Smooth muscle cell (in vitro differentiated cells): ENCODE measurements around the gene LRRC45. TPM values are rescaled to one million over a fixed set of nuclear protein-coding genes. Genes with fewer than 3 reads are reported as not detected.

Experiments used
- DNase-seq: peaks from one replicate; lab custom pipeline; 2025; ENCODE audit not compliant: unreplicated experiment; lab: John Stamatoyannopoulos, UW
- H2AFZ ChIP-seq: fragments of 200-600 bp; sonication (generic); 2 replicates; pipeline ENCODE4 v1.6.0; 2016; ENCODE audit warnings: antibody characterized with exemption, low read depth, mild to moderate bottlenecking
- H3F3A ChIP-seq: fragments of 200-600 bp; sonication (generic); 2 replicates; pipeline ENCODE4 v1.6.0; 2017; ENCODE audit warnings: antibody characterized with exemption, low read depth
- H3K27ac ChIP-seq: fragments of 200-600 bp; sonication (generic); 2 replicates; pipeline ENCODE4 v1.5.1; 2016; ENCODE audit warnings: low read depth, mild to moderate bottlenecking
- H3K27me3 ChIP-seq: fragments of 200-600 bp; sonication (generic); 2 replicates; pipeline ENCODE4 v1.6.1; 2016; ENCODE audit warnings: low read depth, mild to moderate bottlenecking
- H3K36me3 ChIP-seq: fragments of 200-600 bp; sonication (generic); 2 replicates; pipeline ENCODE4 v1.5.1; 2016; ENCODE audit warnings: low read depth
- H3K4me1 ChIP-seq: fragments of 200-600 bp; sonication (generic); 2 replicates; pipeline ENCODE4 v1.5.1; 2016; ENCODE audit warnings: low read depth
- H3K4me2 ChIP-seq: fragments of 200-600 bp; sonication (generic); 2 replicates; pipeline ENCODE4 v1.6.0; 2016; ENCODE audit warnings: mild to moderate bottlenecking
- H3K4me3 ChIP-seq: fragments of 200-600 bp; sonication (generic); 2 replicates; pipeline ENCODE4 v1.5.1; 2016; ENCODE audit warnings: mild to moderate bottlenecking
- H3K79me2 ChIP-seq: fragments of 200-600 bp; sonication (generic); 2 replicates; pipeline ENCODE4 v1.6.0; 2016; ENCODE audit warnings: low read depth, mild to moderate bottlenecking
- H3K9ac ChIP-seq: fragments of 200-600 bp; sonication (generic); 2 replicates; pipeline ENCODE4 v1.6.0; 2016; ENCODE audit warnings: low read depth
- H3K9me3 ChIP-seq: fragments of 200-600 bp; sonication (generic); replicated peaks from 2 replicates; pipeline ENCODE4 v1.5.1; 2016; ENCODE audit warnings: low read depth
- H4K20me1 ChIP-seq: fragments of 200-600 bp; sonication (generic); 2 replicates; pipeline ENCODE4 v1.6.0; 2016; ENCODE audit warnings: low read depth
- WGBS: methylation state at CpG from one replicate; pipeline ENCODE4 v1.1.7; 2016; ENCODE audit warnings: low lambda C conversion rate; 5-methylcytosine and 5-hydroxymethylcytosine counted together
- polyA plus RNA-seq: library from polyadenylated mRNA; unstranded; fragments of >200 nt; fragmentation: Nextera tagmentation; extraction: Ambion mirVana; gene quantifications from 2 replicates; pipeline ENCODE4 v1.2.1, GENCODE V29; 2016
- total RNA-seq: library from RNA; depleted of rRNA; stranded (reverse); fragments of >200 nt; gene quantifications from 2 replicates; pipeline ENCODE4 v1.2.3, GENCODE V29; 2014
- TF ChIP-seq, protein P1 (sequence below): fragments of 200-600 bp; sonication (generic); IDR thresholded peaks from 2 replicates; pipeline ENCODE4 v1.5.1; 2017; ENCODE audit warnings: borderline replicate concordance, mild to moderate bottlenecking, antibody characterized with exemption; ENCODE audit not compliant: insufficient read depth, poor library complexity, severe bottlenecking

Gene LRRC45
- total and polyA plus RNA-seq, 2 experiments from 2014 or later = 9.6 to 13.5 TPM

DNA sequence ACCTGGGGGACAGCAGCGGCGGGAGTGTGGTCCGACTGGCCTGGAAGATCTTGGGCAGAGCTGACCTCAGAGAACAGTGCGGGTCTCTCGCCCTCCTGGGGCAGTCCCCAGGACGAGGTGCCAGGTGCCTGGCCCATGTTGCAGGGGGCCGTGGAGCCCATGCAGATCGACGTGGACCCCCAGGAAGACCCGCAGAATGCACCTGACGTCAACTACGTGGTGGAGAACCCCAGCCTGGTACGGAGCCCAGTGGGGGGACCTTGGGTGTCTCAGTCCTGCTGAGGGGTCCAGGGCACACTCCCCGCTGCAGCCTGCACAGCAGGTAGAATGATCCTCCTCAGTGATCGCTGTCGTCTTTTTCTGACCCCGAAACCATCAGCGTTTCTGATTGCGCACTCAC, 30.0 kb downstream of the LRRC45 start:
- Histone ChIP-seq H2AFZ (no peak overlapping the region), H3K27ac (no peak overlapping the region), H3K27me3 (no peaks in the 10 kb centered on the region), H3F3A (no peaks in the 10 kb centered on the region), H3K36me3 (no peaks in the 10 kb centered on the region), H3K79me2 (peaks cover 23% of the 10 kb centered on the region), H4K20me1 (peaks cover 7% of the 10 kb centered on the region), H3K9me3 (no peaks in the 10 kb centered on the region), H3K9ac (no peak overlapping the region), H3K4me2 (peak overlapping the region; percentile 91), H3K4me3 (peak overlapping the region; percentile 55), H3K4me1 (peaks cover 16% of the 10 kb centered on the region)
- no peak for DNase-seq
- WGBS = 94% methylated on average over 18 of the region's 19 CpGs
- TF ChIP-seq, protein P1, sequence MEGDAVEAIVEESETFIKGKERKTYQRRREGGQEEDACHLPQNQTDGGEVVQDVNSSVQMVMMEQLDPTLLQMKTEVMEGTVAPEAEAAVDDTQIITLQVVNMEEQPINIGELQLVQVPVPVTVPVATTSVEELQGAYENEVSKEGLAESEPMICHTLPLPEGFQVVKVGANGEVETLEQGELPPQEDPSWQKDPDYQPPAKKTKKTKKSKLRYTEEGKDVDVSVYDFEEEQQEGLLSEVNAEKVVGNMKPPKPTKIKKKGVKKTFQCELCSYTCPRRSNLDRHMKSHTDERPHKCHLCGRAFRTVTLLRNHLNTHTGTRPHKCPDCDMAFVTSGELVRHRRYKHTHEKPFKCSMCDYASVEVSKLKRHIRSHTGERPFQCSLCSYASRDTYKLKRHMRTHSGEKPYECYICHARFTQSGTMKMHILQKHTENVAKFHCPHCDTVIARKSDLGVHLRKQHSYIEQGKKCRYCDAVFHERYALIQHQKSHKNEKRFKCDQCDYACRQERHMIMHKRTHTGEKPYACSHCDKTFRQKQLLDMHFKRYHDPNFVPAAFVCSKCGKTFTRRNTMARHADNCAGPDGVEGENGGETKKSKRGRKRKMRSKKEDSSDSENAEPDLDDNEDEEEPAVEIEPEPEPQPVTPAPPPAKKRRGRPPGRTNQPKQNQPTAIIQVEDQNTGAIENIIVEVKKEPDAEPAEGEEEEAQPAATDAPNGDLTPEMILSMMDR = no peak

DNA sequence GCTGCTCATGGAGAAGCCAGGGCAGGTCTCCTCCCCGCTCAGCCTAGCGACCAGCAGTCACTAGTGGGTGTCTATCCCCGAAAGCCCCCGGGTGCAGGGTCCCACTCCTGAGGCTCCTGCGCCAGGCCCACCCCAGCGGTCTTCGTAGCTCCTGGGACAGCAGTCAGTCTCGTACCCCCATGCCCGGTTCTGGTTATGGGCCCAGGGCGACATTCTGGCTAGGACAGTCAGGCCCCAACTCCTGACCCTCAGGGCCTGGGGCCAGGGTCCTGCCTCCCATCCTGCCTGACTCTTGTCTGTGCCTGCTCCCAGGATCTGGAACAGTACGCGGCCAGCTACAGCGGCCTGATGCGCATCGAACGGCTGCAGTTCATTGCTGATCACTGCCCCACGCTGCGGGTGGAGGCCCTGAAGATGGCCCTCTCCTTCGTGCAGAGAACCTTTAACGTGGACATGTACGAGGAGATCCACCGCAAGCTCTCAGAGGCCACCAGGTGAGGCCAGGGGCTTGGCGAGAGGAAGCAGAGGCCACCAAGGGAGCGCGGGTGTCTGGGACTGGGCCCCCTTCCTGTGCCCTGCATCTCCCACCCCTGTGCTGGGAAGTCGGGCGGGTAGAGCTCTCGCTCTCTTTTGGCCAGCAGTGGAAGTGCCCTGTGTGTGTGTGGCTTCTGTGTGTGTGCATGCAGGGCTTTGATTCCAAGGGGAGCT, 30.6 kb downstream of the LRRC45 start:
- WGBS = 97% methylated on average over 28 of the region's 28 CpGs

DNA sequence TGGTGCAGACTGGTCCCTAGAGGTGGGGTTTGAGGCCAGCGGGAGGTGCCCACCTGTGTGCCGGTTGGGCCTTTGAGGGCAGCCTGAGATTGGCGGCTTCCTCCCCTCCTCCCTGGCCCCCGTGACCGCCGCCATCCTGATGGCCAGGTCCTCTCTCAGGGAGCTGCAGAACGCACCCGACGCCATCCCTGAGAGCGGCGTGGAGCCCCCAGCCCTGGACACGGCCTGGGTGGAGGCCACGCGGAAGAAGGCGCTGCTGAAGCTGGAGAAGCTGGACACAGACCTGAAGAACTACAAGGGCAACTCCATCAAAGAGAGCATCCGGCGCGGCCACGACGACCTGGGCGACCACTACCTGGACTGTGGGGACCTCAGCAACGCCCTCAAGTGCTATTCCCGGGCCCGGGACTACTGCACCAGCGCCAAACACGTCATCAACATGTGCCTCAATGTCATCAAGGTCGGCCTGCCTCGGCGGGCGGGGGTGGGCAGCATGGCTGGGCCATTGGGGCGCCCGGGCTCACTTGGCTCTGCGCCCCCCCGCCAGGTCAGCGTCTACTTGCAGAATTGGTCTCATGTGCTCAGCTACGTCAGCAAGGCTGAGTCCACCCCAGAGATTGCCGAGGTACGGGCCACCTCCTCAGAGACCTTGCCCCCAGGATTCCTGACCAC, 31.4 kb downstream of the LRRC45 start:
- no peaks in the 10 kb centered on the region for H3K36me3 ChIP-seq
- no peak for DNase-seq
- no peak overlapping the region for H3K9ac ChIP-seq
- H3K4me1 ChIP-seq = peaks cover 16% of the 10 kb centered on the region
- H4K20me1 ChIP-seq = peaks cover 7% of the 10 kb centered on the region
- no peak overlapping the region for H3K27ac ChIP-seq
- 96% methylated on average over 37 of the region's 38 CpGs for WGBS
- H3K9me3 ChIP-seq = no peaks in the 10 kb centered on the region
- peaks cover 23% of the 10 kb centered on the region for H3K79me2 ChIP-seq
- TF ChIP-seq, protein P1 = no peak
- no peak overlapping the region for H3K4me2 ChIP-seq
- H3F3A ChIP-seq = no peaks in the 10 kb centered on the region
- H3K27me3 ChIP-seq = no peaks in the 10 kb centered on the region
- H2AFZ ChIP-seq = no peak overlapping the region
- H3K4me3 ChIP-seq = no peak overlapping the region

More for the DNA sequence above, 30.6 kb downstream of the LRRC45 start:
- no peaks in the 10 kb centered on the region for H3F3A ChIP-seq
- peak overlapping the region; percentile 91 for H3K4me2 ChIP-seq
- no peaks in the 10 kb centered on the region for H3K36me3 ChIP-seq
- H3K9ac ChIP-seq = no peak overlapping the region
- no peak for DNase-seq
- peaks cover 16% of the 10 kb centered on the region for H3K4me1 ChIP-seq
- H3K9me3 ChIP-seq = no peaks in the 10 kb centered on the region
- H3K79me2 ChIP-seq = peaks cover 23% of the 10 kb centered on the region
- peaks cover 7% of the 10 kb centered on the region for H4K20me1 ChIP-seq
- no peak overlapping the region for H2AFZ ChIP-seq
- H3K27ac ChIP-seq = no peak overlapping the region
- TF ChIP-seq, protein P1 = no peak
- no peaks in the 10 kb centered on the region for H3K27me3 ChIP-seq
- H3K4me3 ChIP-seq = no peak overlapping the region
